Right lobe of liver (tissue), 6 donors: ENCODE data around the gene RAB36. TPM values are rescaled to one million over a fixed set of nuclear protein-coding genes. Genes with fewer than 3 reads are reported as not detected.

Source experiments
- ATAC-seq, 4 donors: fragments of 200-7000 bp; cut with Tn5 transposase; one replicate each; pipeline ENCODE4 v1.9.1; 2020; ENCODE audit warnings: mild to moderate bottlenecking in 4 of 4, moderate library complexity in 4 of 4
- DNase-seq, 3 donors: peaks; one replicate each; pipeline ENCODE4 v3.0.0-alpha.2; 2020
- H3K27ac ChIP-seq, 3 donors: fragments of 200-600 bp; one replicate each; pipeline ENCODE4 v1.8.0; 2022
- H3K27me3 ChIP-seq, 2 donors: fragments of 200-600 bp; one replicate each; pipeline ENCODE4 v1.8.0; 2022
- H3K36me3 ChIP-seq, 4 donors: fragments of 200-600 bp; sonication (generic) in 1 of 4; one replicate each; pipeline versions ENCODE4 v1.5.1 to v1.8.0; 2017 to 2022; ENCODE audit warnings: control low read depth in 1 of 4
- H3K4me1 ChIP-seq, 4 donors: fragments of 200-600 bp; sonication (generic) in 1 of 4; one replicate each; pipeline versions ENCODE4 v1.5.1 to v1.8.0; 2017 to 2022; ENCODE audit warnings: control low read depth in 1 of 4
- H3K4me3 ChIP-seq, 3 donors: fragments of 200-600 bp; one replicate each; pipeline ENCODE4 v1.8.0; 2022
- H3K9me3 ChIP-seq, 4 donors: fragments of 200-600 bp; sonication (generic) in 1 of 4; one replicate each; pipeline versions ENCODE4 v1.5.1 to v1.8.0; 2017 to 2022; ENCODE audit warnings: control low read depth in 1 of 4
- POLR2A ChIP-seq: fragments of 450-650 bp; IDR thresholded peaks from one replicate; pipeline ENCODE4 v1.6.1; 2017; ENCODE audit warnings: antibody characterized with exemption, mild to moderate bottlenecking
- WGBS: methylation state at CpG from one replicate; pipeline ENCODE4 v1.1.6; 2018; ENCODE audit warnings: low coverage, low lambda C conversion rate; ENCODE audit not compliant: insufficient coverage; ENCODE audit errors: missing lambda C conversion rate; 5-methylcytosine and 5-hydroxymethylcytosine counted together
- intact Hi-C, 2 donors: fragments of 100-400 bp; cut with DNase I; formaldehyde crosslinking; loops; one replicate each; pipeline versions ENCODE4 v1.11.2 to v1.14.1; 2022
- long read RNA-seq: library from polyadenylated mRNA; unstranded; transcript quantifications from one replicate; pipeline ENCODE4 v2.0.0, GENCODE V29; 2019
- total RNA-seq, 6 experiments: library from RNA; depleted of rRNA in 2 of 6; stranded (reverse); fragments of >200 nt in 2 of 6; fragmentation: NEBNext Ultra II Directional in 3 of 6; extraction: Animal tissue kit (Norgen Biotek cat#: 25700) in 3 of 6; gene quantifications; one replicate each; pipeline versions ENCODE4 v1.1.0 to v1.2.4, GENCODE V29; 2016 to 2023
- TF ChIP-seq, protein P1 (sequence below), 4 donors: fragments of 200-600 bp in 3 of 4; fragments of 450-650 bp in 1 of 4; IDR thresholded peaks; one replicate each; pipeline versions ENCODE4 v1.5.1 to v1.8.0; 2016 to 2022; ENCODE audit warnings: antibody characterized with exemption in 4 of 4, mild to moderate bottlenecking in 2 of 4
- donor health status: DM: no; HTN: yes; CAD: no.
- donor health status: DM: no; HTN: no; CAD: no.
- donor health status: DM: no; HTN: no; CAD: no.
- donor health status: DM: no; HTN: yes; CAD: no.
- donor health status: DM: no; HTN: yes; CAD: no.

RAB36 gene, protein sequence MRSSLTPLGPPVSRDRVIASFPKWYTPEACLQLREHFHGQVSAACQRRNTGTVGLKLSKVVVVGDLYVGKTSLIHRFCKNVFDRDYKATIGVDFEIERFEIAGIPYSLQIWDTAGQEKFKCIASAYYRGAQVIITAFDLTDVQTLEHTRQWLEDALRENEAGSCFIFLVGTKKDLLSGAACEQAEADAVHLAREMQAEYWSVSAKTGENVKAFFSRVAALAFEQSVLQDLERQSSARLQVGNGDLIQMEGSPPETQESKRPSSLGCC
- total RNA-seq = under 1 TPM; 0.07 to 0.65 (median 0.19) TPM
- long read RNA-seq = 0 reads

DNA sequence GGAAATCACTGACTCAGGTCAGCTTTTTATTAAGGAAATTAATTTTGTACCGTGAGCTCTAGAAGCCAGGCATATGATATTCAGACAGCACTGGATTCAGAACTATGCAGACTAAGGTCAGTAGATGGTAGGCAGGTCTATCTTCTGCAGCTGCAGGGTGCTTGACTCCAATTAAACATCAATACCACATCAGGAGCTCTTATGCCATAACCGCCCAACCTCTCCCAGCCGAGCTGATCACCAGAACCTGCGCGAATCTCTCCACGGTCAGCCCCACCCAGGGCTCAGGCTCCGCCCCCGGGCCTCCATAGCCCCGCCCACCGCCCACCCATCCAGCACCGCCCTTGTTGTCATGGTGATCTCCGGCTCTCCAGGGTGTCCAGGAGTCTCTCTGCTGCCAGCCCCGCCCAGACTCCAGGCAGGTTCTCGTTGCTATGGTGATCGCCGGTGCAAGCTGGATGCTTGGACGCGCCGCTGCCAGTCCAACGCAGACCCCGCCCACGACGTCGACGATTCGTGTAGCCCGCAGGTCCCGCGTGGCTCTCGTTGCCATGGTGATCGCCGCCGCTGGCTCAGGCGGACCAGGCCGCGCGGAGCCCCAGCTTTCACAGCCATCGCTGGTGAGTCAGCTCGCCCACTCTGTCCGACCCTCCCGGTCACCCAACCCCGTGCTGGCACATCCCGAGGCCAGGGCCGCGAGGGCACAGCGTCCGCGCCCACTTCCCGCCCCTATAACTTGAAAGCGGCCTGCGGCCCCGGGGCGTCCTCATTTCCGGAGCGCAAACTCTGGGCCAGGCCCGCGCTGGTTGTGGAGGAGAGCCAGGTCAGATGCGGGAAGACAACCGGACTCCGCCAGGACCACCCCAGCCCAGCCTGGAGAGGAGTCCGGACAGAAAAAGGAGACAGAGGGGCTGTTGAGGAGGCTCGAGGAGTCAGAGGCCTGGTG is at the start of gene RAB36:
Gene RAB36 (plus strand): TSS at position 546 of the 946 bp plus-strand sequence. CDS start 1,140 bp downstream, outside the sequence.
- no peaks in the 10 kb centered on the region for H3K36me3 ChIP-seq
- no peak for TF ChIP-seq POLR2A
- TF ChIP-seq, protein P1, sequence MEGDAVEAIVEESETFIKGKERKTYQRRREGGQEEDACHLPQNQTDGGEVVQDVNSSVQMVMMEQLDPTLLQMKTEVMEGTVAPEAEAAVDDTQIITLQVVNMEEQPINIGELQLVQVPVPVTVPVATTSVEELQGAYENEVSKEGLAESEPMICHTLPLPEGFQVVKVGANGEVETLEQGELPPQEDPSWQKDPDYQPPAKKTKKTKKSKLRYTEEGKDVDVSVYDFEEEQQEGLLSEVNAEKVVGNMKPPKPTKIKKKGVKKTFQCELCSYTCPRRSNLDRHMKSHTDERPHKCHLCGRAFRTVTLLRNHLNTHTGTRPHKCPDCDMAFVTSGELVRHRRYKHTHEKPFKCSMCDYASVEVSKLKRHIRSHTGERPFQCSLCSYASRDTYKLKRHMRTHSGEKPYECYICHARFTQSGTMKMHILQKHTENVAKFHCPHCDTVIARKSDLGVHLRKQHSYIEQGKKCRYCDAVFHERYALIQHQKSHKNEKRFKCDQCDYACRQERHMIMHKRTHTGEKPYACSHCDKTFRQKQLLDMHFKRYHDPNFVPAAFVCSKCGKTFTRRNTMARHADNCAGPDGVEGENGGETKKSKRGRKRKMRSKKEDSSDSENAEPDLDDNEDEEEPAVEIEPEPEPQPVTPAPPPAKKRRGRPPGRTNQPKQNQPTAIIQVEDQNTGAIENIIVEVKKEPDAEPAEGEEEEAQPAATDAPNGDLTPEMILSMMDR (IDR thresholded peaks at IDR 0.05) = no peak
- no peaks in the 10 kb centered on the region for H3K9me3 ChIP-seq
- no peaks in the 10 kb centered on the region for H3K27me3 ChIP-seq
- WGBS = 28% methylated on average over 16 of the region's 62 CpGs
- DNase-seq = peak; percentile 88 to 96 (median 94)
- H3K4me3 ChIP-seq = peak within 1 kb of the TSS; percentile 15 to 26 (median 21)
- intact Hi-C loops = no loop called here
- H3K27ac ChIP-seq = no peak within 1 kb of the TSS
- ATAC-seq = peak; percentile 59 to 76 (median 67)
- H3K4me1 ChIP-seq = peaks cover 0 to 27% (median 12%) of the 10 kb centered on the region in 4 donors

DNA sequence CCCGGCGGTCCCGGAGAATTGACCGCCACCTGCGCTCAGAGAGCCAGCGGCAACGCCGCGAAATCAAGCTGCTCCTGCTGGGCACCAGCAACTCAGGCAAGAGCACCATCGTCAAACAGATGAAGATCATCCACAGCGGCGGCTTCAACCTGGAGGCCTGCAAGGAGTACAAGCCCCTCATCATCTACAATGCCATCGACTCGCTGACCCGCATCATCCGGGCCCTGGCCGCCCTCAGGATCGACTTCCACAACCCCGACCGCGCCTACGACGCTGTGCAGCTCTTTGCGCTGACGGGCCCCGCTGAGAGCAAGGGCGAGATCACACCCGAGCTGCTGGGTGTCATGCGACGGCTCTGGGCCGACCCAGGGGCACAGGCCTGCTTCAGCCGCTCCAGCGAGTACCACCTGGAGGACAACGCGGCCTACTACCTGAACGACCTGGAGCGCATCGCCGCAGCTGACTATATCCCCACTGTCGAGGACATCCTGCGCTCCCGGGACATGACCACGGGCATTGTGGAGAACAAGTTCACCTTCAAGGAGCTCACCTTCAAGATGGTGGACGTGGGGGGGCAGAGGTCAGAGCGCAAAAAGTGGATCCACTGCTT is 49.4 kb upstream of the RAB36 start:
- Histone ChIP-seq H3K9me3 (no peaks in the 10 kb centered on the region), H3K4me3 (no peak overlapping the region), H3K27me3 (no peaks in the 10 kb centered on the region), H3K27ac (no peak overlapping the region), H3K4me1 (no peaks in the 10 kb centered on the region), H3K36me3 (no peaks in the 10 kb centered on the region)
- DNase-seq (no peak), ATAC-seq (no peak)
- intact Hi-C loops = no loop called here
- TF ChIP-seq POLR2A = no peak
- TF ChIP-seq, protein P1 (IDR thresholded peaks at IDR 0.05) = no peak
- 94% methylated on average over 12 of the region's 45 CpGs for WGBS

DNA sequence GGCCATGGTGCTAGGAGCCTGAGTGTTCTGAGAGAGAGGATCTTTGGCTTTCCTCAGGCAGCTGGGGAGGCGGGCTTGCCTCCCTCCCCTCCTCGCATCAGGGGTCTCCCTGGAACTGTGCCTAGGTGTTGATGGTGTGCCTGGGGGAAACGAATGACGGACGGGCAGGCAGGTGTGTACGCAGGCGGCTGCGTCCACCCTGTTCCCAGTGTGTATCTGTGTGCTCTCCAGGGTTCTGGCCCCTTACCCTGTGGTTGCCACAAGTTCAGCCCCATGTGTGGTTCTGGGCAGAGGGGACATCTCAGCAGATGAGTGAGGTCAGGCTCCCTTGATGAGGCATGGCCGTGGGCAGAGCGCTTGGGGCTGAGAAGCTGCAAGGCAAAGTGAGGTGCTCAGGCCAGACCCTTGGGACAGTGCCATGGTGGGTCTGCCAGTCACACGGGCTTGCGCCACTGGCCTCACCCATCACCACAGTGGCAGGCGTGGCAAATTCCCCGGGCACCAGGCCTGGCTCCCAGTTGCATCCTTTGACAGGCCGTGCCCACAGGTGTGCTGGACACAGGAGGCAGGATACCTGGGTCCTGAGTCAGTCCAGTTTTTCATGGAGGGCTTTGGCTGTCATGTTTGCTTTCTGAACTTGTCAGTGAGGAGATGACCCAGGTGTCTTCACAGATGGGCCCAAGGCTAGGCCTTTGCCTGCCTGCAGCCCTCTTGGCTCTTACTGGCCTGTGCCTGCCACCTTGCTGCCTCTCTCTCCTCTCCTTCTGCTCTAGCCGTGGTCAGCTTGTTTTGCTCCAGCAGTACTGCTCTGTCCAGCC is 47.7 kb upstream of the RAB36 start:
- DNase-seq (no peak), ATAC-seq (no peak)
- Histone ChIP-seq H3K27ac (no peak overlapping the region), H3K4me3 (no peak overlapping the region), H3K9me3 (no peaks in the 10 kb centered on the region), H3K36me3 (no peaks in the 10 kb centered on the region), H3K4me1 (no peaks in the 10 kb centered on the region), H3K27me3 (no peaks in the 10 kb centered on the region)
- no CpG with 5 or more reads among the region's 16 CpGs for WGBS
- no peak for TF ChIP-seq POLR2A
- TF ChIP-seq, protein P1 (IDR thresholded peaks at IDR 0.05) = no peak
- intact Hi-C loops = no loop called here

DNA sequence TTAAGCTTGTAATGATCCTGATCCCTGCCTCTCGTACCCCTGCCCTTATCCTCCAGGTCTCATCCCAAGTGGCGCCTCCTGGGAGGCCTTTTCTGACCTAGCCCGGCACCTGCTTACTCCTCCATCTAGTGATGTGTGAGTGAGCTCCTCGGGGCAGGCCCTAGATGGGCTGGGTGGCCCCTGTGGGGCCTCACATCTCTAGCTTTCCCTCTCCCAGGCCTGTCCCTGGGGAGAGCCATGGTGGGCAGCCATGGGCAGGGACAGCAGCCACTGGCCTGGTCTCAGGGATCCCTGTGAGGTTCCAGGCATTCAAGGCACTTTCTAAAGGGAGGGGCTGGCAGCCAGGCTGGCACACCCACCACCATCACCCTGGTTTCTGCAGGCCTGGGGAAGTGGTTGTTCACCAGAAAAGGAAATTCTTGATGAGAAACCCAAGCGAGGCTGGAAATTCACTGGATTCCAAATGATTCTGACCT is 47.0 kb upstream of the RAB36 start:
- no peak overlapping the region for H3K27ac ChIP-seq
- no peaks in the 10 kb centered on the region for H3K4me1 ChIP-seq
- H3K4me3 ChIP-seq = no peak overlapping the region
- H3K9me3 ChIP-seq = no peaks in the 10 kb centered on the region
- no peak for DNase-seq
- no peak for ATAC-seq
- no peaks in the 10 kb centered on the region for H3K27me3 ChIP-seq
- 67% methylated on average over 3 of the region's 5 CpGs for WGBS
- TF ChIP-seq POLR2A = no peak
- TF ChIP-seq, protein P1 (IDR thresholded peaks at IDR 0.05) = no peak
- intact Hi-C loops = no loop called here
- H3K36me3 ChIP-seq = no peaks in the 10 kb centered on the region
